ENCODE data around the gene CPHXL2.
A peak's percentile ranks its signal among the peaks of the same experiment; 100 is the strongest.

The CPHXL2 gene

DNA sequence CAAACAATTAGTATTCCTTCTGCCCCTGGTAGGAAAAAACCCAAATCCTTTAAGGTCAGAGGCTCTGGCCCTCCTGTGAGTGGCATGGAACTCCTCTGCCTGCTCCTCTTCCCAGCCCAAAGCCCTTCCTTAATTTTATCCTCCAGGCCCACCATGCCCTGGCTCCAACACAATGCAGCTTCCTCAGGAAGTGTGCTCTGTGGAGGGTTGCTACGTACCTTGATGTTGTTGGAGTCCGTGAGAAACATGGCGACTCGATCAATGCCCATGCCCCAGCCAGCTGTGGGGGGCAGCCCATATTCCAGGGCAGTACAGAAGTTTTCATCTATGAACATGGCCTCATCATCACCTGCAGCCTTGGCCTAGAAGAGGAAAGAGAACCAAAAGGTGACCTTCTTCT, 48.5 kb downstream of the CPHXL2 start:
- TF ChIP-seq, protein P1, sequence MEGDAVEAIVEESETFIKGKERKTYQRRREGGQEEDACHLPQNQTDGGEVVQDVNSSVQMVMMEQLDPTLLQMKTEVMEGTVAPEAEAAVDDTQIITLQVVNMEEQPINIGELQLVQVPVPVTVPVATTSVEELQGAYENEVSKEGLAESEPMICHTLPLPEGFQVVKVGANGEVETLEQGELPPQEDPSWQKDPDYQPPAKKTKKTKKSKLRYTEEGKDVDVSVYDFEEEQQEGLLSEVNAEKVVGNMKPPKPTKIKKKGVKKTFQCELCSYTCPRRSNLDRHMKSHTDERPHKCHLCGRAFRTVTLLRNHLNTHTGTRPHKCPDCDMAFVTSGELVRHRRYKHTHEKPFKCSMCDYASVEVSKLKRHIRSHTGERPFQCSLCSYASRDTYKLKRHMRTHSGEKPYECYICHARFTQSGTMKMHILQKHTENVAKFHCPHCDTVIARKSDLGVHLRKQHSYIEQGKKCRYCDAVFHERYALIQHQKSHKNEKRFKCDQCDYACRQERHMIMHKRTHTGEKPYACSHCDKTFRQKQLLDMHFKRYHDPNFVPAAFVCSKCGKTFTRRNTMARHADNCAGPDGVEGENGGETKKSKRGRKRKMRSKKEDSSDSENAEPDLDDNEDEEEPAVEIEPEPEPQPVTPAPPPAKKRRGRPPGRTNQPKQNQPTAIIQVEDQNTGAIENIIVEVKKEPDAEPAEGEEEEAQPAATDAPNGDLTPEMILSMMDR (conservative IDR thresholded peaks at IDR 0.05; ENCODE audit: low read depth, low read length), result no peak
- no peak for DNase-seq (ENCODE audit: low read depth)
- H3K4me3 ChIP-seq (ENCODE audit: low read length), result no peak overlapping the region

DNA sequence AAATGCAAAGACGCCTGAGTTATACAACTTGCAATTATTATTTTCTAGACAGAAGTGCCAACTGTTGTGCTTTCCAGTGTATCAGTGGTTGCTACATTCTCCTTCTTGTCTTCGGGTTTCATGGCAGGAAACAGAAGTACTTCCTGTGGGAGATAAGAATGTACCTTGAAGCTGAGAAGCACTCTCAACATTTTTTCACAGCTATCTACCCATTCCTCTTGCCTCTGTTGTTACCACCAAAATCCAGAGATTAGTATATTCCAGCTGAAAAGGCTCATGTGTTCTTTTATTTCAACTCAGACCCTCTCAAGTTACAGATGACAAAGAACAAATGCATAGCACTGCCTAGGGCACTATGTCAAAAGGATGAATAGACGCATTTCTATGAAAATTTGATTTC, 49.0 kb downstream of the CPHXL2 start:
- no peak for DNase-seq (ENCODE audit: low read depth)
- H3K4me3 ChIP-seq (ENCODE audit: low read length), result no peak overlapping the region
- TF ChIP-seq, protein P1 (conservative IDR thresholded peaks at IDR 0.05; ENCODE audit: low read depth, low read length), result no peak

DNA sequence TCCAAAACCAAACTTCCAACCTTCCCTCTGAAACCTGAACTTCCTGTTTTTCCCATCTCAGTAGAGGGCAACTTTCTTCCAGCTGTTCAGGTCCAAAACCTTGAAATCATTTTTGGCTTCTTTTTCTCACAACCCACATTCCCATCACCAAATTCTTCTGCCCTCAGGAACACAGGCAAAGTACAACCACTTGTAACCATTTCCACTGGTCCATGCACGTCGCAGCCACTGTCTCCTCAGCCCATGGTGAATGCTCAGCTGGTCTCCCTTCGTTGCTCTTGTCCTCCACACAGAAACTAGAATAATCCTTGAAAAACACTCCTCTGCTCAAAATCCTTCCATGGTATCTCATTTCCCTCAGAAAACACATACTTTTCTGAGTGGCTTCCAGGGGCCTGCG, 50.0 kb downstream of the CPHXL2 start:
- no peak overlapping the region for H3K4me3 ChIP-seq (ENCODE audit: low read length)
- TF ChIP-seq, protein P1 (conservative IDR thresholded peaks at IDR 0.05; ENCODE audit: low read depth, low read length), result no peak
- DNase-seq (ENCODE audit: low read depth), result no peak

DNA sequence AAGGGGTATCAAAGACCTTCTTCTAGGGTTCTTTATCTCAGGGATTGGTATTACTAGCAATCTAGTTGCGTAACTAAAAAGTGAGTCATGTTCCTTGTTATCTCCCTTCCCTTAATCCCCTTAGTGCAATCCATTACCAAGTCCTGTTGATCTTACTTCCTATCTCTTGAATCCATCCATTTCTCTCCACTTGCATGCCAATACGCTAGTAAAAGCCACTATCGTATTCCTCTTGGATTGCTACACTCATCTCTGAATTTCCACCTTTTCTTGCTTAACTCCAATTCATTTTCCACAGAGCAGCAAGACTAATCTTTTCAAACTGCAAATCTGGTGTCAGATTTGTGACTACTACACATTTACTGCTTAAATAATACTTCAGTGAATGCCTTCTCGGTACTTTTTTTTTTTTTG, 51.9 kb downstream of the CPHXL2 start:
- TF ChIP-seq, protein P1 (conservative IDR thresholded peaks at IDR 0.05; ENCODE audit: low read depth, low read length), result no peak
- no peak overlapping the region for H3K4me3 ChIP-seq (ENCODE audit: low read length)
- no peak for DNase-seq (ENCODE audit: low read depth)

DNA sequence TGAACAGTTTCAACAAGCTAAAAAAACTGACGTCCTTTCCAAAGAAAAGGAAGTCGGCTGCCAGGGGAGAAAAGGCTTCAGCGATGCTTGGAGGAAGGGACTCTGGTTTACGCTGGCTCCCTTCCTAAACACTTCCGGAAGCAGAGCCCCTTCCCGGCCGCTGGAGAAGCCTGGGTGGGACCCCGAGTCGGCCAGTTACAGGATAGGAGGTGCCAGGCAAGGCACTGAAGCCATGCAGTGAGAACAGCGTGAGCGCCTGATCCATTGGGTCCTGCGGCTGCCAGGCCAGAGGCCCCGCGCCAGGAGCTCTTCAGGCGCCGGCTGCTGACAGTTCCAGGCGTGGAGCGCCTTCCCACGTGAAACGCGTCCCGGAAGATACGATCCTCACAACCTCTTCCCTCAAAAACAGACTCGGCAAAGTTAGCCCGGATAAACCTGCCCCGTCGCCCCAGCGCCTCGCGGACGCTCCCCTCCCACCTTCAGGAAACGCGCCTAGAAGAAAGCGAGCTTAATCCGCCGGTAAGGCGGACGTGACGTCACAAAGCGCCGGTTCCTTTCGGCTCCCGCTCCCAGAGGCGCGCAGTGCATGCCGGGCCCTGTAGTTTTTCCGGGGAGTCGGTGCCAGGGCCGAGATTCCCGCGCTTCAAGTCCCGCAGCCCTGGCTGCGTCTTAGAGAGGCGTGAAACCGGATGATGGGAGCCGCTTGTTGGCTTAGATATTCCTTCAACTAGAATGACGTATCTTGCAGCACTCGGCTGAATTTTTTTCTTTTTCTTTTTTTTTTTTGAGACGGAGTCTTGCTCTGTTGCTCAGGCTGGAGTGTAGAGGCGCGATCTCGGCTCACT, 53.8 kb downstream of the CPHXL2 start, which contains the start of gene ADAT1:
TSS of gene ADAT1 (minus strand) at position 521 of the 845 bp plus-strand sequence. CDS start 2,482 bp downstream, outside the sequence.
- H3K4me3 ChIP-seq (ENCODE audit: low read length), result peak within 1 kb of the TSS; percentile 85
- TF ChIP-seq, protein P1 (conservative IDR thresholded peaks at IDR 0.05; ENCODE audit: low read depth, low read length), result no peak
- peak; percentile 93 for DNase-seq (ENCODE audit: low read depth)

DNA sequence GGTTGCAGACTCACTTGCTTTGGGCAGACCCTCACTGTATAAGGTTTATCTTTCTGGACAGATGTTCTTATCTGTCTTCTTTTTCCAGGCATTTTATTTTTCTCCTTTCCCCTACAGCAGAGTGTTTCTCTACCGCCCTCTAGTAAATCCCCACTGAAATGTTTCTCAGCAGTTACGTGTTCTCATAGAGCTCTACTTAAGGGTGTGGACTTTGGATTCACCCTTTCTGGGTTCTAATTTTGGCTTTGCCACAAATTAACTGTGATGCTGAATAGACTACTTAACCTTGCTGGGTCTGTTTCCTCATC, 55.7 kb downstream of the CPHXL2 start:
- peak; percentile 6 for DNase-seq (ENCODE audit: low read depth)
- H3K4me3 ChIP-seq (ENCODE audit: low read length), result no peak overlapping the region
- TF ChIP-seq, protein P1 (conservative IDR thresholded peaks at IDR 0.05; ENCODE audit: low read depth, low read length), result peak; percentile 74
